Left forelimb (tissue), 1 donor: ENCODE data around the gene AZGP1.
A peak's percentile ranks its signal among the peaks of the same experiment; 100 is the strongest.
"Not testable (repeated sequence)": the region's sequence is repeated elsewhere in the genome, so short reads cannot be mapped to it uniquely, and the experiment has no call there.

ENCODE experiments used
- DNase-seq: peaks from one replicate; pipeline ENCODE4 v3.0.0-alpha.2; 2018; ENCODE audit warnings: low spot score

Gene AZGP1

GRCh38 chr7:99975782-99976521, at the start of gene AZGP1:
Gene AZGP1, minus strand, starts transcription at chr7:99976031. Its CDS starts 11 bp downstream, at chr7:99976020.
- DNase-seq = no peak

- DNase-seq = no peak
Observed at GRCh38 chr7:100024020-100024619, 48.3 kb upstream of the AZGP1 start.

GRCh38 chr7:100023526-100023925, 47.7 kb upstream of the AZGP1 start:
- no peak for DNase-seq

- no peak for DNase-seq
Observed at GRCh38 chr7:100022621-100023020, 46.8 kb upstream of the AZGP1 start.

GRCh38 chr7:100021297-100021696, 45.5 kb upstream of the AZGP1 start:
- DNase-seq = no peak

- no peak for DNase-seq
Observed at GRCh38 chr7:100019908-100020307, 44.1 kb upstream of the AZGP1 start.

- no peak for DNase-seq
Observed at GRCh38 chr7:100017875-100018274, 42.0 kb upstream of the AZGP1 start.

- no peak for DNase-seq
Observed at GRCh38 chr7:100017300-100017699, 41.5 kb upstream of the AZGP1 start.

GRCh38 chr7:100016215-100016901, 40.5 kb upstream of the AZGP1 start:
- no peak for DNase-seq

- peak; percentile 85 for DNase-seq
Observed at GRCh38 chr7:100015232-100016214, 39.7 kb upstream of the AZGP1 start, which contains the start of gene ZKSCAN1. Gene ZKSCAN1, plus strand, starts transcription at chr7:100015596. Its CDS starts 7,911 bp downstream, at chr7:100023507.

- DNase-seq = no peak
Observed at GRCh38 chr7:100013328-100013676, 37.5 kb upstream of the AZGP1 start.

GRCh38 chr7:100012385-100013327, 36.8 kb upstream of the AZGP1 start:
- DNase-seq = not testable (repeated sequence)

- DNase-seq = no peak
Observed at GRCh38 chr7:100011516-100011915, 35.7 kb upstream of the AZGP1 start.

GRCh38 chr7:100010901-100011300, 35.1 kb upstream of the AZGP1 start:
- no peak for DNase-seq

GRCh38 chr7:100009952-100010351, 34.1 kb upstream of the AZGP1 start:
- DNase-seq = not testable (repeated sequence)

- DNase-seq = no peak
Observed at GRCh38 chr7:100008525-100008924, 32.7 kb upstream of the AZGP1 start.

- no peak for DNase-seq
Observed at GRCh38 chr7:100007887-100008286, 32.1 kb upstream of the AZGP1 start.

GRCh38 chr7:100003711-100004661, 28.2 kb upstream of the AZGP1 start:
- DNase-seq = no peak

- DNase-seq = no peak
Observed at GRCh38 chr7:100000239-100000638, 24.4 kb upstream of the AZGP1 start.
